ENCODE data around the gene DEFB124.
"Not testable (repeated sequence)": the region's sequence is repeated elsewhere in the genome, so short reads cannot be mapped to it uniquely, and the experiment has no call there.

Gene DEFB124

GRCh38 chr20:31474758-31475427, at the start of gene DEFB124, which contains the start of gene REM1:
Gene DEFB124 (minus strand): TSS chr20:31475127. CDS start chr20:31473013, 2,114 bp downstream.
Gene REM1 (plus strand): TSS chr20:31475288. CDS start chr20:31476446, 1,158 bp downstream.
- no peak for DNase-seq (ENCODE audit: low spot score)

DNA sequence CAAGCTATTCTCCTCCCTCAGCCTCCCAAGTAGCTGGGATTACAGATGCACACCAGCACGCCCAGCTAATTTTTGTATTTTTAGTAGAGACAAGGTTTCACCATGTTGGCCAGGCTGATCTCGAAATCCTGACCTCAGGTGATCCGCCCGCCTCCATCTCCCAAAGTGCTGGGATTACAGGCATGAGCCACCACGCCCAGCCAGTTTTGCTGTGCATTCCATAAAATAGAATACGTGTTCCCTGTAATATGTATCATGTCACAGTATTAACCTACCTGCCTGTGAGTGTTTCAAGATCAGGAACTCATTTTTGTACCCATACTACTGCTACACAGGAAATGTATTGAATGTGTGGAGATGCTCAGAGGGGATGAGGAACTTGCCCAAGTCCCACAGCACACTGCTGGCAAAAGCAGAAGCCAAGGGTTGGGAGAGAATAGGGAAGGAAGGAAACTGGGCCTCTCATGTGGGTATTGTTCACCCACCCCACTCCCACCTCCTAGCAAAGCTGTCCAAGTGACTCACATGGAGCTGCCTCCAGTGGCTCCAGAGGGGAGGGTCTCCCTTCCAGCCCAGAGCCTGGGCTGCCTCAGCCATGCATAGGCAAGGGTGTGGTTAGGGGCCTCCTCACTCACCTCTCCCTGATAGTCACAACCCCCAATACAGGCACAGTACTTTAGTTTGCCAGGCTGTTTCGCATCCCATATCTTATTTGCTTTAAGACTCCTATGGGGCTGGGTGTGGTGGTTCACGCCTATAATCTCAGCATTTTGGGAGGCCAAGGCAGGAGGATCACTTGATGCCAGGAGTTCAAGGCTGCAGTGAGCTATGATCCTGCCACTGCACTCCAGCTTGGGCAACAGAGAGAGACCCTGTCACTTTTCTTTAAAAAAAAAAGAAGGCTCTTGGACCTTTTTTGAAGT, 48.7 kb upstream of the DEFB124 start:
- peak; percentile 42 for DNase-seq (ENCODE audit: low spot score)

- no peak for DNase-seq (ENCODE audit: low spot score)
Measured at GRCh38 chr20:31522731-31523130, 47.8 kb upstream of the DEFB124 start.

DNA sequence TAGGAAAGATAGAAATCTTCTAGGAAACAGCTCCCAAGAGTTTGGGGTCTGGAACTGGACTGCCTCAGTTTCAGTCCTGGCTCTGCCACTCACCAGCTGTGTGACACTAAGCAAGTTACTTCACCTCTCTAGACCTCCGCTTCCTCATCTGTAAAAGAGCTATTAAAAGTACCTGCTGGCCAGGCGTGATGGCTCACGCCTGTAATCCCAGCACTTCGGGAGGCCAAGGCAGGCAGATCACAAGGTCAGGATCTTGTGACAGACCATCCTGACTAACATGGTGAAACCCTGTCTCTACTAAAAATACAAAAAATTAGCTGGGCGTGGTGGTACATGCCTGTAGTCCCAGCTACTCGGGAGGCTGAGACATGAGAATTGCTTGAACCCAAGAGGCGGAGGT, 46.3 kb upstream of the DEFB124 start:
- not testable (repeated sequence) for DNase-seq (ENCODE audit: low spot score)

DNA sequence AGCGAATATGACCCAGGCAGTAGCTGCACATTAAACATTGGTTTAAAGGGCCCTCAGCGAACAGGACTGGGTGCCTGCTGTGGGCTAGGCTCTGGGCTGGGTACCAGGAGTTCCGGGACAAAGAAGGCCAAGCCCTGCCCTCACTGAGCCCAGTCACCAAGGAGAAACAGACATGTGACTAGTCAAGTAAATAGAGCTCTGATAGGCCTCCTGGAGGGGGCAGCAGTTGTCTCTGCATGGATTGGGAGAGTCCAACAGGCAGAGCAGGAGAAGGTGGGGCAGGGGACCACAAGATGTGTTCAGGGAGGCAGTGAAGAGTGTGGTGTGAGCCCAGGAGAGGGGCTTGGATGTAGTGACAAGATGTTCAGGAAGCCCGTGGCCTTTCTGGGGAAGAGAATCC, 42.4 kb upstream of the DEFB124 start:
- peak; percentile 60 for DNase-seq (ENCODE audit: low spot score)

GRCh38 chr20:31516651-31517050, 41.7 kb upstream of the DEFB124 start:
- no peak for DNase-seq (ENCODE audit: low spot score)

DNA sequence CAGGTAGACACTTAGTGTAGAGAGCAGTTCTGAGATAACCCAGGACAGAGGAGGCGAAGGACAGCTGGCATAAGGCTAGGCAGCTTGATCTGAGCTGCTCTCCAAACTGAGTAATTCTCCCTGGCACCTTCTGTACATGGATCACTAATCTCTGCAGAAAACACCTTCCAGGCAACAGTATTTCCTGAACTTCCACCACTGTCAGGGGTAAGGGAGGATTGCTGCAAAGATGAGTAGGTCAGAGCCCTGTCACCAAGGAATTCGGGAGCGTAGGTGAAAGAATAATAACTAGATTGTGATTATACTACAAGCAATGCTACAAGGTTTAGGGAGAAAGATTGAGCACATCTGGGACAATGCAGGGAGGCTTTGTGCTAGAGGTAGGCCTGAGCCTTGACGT, 41.2 kb upstream of the DEFB124 start:
- no peak for DNase-seq (ENCODE audit: low spot score)

DNA sequence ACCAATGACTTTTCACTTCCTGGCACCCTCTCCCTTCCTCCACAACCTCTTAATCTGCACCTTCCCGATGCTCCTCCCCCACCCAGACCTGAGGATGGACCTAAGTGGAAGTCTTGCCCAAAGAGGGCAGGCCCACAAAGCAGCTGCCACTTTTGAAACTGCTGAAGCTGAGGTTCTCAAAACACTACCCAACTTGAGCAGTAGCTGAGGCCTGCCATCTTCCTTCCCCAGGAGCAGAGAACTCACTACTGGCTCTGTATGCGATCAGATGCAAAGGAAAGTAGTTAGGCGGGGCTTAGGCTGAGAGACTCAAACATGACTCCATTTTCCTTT, 40.8 kb upstream of the DEFB124 start:
- no peak for DNase-seq (ENCODE audit: low spot score)

DNA sequence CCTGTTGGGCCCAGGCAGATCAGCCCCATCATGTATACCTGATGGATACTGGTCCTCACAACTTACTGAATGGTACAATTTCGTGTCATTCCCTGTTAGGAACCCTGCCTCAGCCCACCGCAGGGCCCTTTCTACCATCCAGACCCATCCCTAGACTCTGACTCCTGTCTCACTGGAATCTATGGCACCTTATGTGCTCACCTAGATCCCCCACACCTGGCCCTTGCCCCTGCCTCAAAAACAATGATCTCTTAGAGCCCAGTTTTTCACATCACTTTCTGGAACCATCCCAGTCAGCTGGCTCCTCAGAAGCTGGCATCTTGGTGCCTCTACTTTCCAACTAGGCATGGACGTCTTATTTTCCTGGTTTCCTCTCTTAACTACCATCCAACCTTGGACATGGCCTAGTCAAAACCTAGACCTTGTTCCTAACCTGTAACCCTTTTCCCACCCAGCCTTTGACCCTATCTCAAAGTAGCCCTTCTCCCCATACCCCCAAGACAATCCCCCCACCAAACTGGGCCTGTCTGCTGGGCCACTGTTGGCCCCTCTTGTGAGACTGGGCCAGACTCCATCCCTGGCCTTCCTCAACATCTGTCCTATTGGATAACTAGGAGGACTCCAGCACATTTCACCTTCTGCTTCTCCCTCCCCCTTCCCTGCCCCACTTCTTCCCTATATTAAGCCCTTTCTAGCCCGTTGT, 40.3 kb upstream of the DEFB124 start:
- DNase-seq (ENCODE audit: low spot score), result no peak

- peak; percentile 94 for DNase-seq (ENCODE audit: low spot score)
Measured at GRCh38 chr20:31514154-31515071, 39.5 kb upstream of the DEFB124 start, which contains the start of gene HM13. Gene HM13 (plus strand): TSS chr20:31514442. CDS start chr20:31514552, 110 bp downstream.

- no peak for DNase-seq (ENCODE audit: low spot score)
Measured at GRCh38 chr20:31508517-31509244, 33.8 kb upstream of the DEFB124 start.

DNA sequence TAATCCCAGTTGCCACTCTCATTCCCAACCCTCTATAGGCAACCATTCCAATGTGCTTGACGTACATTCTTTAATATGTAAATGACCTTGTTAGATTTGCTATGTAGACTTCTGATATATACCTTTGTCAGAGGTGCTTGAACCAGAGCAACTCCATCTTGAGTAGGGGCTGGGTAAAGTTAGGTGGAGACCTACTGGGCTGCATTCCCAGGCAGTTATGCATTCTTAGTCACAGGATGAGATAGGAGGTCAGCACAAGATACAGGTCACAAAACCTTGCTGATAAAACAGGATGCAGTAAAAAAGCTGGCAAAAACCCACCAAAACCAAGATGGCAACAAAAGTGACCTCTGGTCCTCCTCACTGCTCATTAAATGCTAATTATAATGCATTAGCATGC, 31.0 kb upstream of the DEFB124 start:
- DNase-seq (ENCODE audit: low spot score), result no peak

DNA sequence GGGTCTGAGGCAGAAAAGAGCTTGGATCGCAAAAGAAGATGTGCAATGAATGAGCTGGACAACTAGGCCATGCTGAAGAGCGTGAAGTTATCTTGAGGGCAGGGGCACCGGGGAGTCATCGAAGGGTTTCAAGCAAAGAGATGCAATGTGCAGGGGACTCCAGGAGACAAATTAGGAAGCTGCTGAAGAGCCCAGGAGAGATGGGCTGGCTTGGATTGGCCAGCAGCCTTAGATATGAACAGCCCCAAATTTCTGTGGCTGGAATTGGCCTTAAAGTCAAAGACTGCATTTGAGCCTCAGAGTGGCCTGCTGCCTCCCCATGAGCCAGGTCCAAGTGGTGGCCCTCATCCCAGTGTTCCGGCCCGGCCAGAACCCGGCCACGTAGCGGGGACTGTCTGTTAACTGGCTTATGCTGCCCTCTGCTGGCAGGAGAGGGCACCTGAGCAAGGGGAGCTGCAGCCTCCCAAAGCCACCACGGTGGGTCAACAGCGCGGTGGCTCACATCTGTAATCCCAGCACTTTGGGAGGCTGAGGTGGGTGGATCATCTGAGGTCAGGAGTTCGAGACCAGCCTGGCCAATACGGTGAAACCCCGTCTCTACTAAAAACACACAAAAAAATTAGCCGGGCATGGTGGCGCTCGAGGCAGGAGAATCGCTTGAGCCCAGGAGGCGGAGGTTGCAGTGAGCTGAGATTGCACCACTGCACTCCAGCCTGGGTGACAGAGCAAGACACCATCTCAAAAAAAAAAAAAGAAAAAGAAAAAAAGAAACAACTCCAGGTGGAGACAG, 28.2 kb upstream of the DEFB124 start:
- DNase-seq (ENCODE audit: low spot score), result peak; percentile 77

DNA sequence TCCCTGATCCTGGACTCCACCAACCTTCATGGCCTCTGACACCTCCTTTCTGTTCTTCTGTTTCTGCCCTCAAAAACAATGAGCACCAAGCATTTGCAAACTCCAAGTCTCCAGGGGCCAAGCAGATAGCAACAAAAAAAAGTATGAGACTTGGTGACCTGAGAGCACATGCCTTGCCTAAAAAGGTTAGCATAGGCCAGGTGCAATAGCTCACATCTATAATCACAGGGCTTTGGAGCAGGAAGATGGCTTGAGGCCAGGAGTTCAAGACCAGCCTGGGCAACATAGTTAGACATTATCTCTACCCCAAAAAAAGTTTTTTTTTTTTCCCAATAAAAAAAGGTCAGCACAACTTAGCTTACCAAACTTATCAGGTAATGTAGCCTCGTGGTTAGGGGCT, 25.6 kb upstream of the DEFB124 start:
- no peak for DNase-seq (ENCODE audit: low spot score)

DNA sequence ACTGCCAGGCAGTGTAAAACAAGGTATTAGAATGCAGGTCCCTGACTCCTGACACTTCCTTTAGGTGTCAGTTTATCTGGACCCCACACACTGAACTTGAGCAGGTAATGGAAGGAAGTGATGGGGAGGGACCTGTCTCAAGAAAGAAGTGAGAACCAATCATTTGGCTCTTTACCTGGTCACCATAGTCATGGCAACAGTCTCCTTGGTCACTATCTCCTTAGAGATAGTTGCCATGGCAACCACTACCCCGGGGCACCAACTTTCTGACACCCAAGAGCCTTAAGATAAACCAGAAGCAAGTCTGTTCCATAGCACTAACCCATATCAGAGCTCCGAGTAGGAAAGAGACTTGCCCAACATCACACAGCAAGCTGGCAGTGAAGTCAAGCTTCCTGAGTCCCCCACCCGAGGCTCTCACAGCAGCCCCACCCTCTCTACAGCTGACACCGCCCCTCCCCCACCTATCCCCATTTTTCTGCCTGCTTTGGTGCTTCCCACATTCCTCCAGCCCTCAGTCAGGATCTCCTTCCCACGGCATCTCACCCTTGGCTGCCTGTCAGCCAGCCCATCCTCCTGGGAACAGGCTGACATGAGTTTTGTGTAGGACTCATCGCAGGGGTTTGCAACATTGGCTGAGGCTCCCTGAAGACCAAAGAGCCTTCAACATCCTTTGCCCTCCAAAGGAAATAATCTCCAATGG, 23.1 kb upstream of the DEFB124 start:
- no peak for DNase-seq (ENCODE audit: low spot score)

DNA sequence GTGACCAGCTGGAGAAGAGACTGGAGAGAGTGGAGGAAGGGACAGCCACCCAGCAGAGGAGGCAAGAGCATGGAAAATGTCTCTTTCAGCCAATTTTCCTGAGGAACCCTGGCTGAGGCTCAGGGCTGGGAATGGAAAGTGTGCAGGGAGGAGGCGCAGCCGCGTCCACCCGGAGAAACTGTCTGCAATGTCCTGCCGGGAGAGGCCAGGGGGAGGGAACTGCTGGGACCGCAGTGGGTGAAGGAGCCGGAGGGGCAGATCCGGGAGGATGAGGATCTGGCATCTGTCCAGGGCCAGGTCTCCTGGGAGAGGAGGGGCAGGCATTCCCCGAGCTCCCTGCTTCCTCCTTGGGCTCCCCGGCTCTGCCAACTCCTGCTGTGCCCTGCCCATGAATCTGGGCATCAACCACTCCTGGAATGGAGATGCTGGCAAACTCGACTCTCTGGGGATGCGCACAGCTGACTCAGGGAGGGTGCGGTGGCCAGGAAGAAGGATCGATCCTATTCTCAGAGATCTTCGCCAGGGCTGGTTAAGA, 21.9 kb upstream of the DEFB124 start:
- no peak for DNase-seq (ENCODE audit: low spot score)

DNA sequence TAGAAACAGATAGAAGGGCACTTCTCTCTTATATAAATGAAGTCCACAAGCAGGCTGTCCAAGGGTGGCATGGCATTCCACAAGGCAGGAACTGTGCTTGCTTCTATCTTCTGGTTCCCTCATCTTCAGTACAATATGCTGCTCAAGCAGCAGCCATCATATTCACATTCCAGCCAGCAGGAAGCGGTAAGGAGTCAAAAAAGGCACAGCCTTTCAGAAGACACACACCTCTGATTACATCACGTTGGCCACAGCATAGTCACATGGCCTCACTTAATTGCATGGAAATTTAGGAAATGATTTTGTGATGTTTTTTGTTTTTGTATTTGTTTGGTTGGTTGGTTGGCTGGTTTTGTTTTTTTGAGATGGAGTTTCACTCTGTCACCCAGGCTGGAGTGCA, 19.2 kb upstream of the DEFB124 start:
- DNase-seq (ENCODE audit: low spot score), result no peak

- no peak for DNase-seq (ENCODE audit: low spot score)
Measured at GRCh38 chr20:31490752-31491151, 15.8 kb upstream of the DEFB124 start.

DNA sequence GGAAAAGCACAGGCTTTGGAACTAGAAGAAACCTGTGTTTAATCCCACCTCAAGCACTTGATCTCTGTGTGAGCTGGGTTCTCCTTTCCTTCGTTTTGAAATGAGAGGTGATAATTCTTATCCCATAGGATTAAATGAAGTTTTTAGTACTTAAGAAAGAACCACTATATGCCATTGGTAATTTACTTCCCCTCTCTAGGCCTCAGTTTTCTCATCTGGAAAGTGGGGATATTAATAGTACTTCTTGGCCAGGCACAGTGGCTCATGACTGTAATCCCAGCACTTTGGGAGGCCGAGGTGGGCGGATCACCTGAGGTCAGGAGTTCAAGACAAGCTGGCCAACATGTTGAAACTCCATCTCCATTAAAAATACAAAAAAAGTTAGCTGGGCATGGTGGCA, 14.2 kb upstream of the DEFB124 start:
- DNase-seq (ENCODE audit: low spot score), result no peak
